ENCODE results near the gene LST1.
"Not testable (repeated sequence)": the region's sequence is repeated elsewhere in the genome, so short reads cannot be mapped to it uniquely, and the experiment has no call there.

The LST1 gene

DNA sequence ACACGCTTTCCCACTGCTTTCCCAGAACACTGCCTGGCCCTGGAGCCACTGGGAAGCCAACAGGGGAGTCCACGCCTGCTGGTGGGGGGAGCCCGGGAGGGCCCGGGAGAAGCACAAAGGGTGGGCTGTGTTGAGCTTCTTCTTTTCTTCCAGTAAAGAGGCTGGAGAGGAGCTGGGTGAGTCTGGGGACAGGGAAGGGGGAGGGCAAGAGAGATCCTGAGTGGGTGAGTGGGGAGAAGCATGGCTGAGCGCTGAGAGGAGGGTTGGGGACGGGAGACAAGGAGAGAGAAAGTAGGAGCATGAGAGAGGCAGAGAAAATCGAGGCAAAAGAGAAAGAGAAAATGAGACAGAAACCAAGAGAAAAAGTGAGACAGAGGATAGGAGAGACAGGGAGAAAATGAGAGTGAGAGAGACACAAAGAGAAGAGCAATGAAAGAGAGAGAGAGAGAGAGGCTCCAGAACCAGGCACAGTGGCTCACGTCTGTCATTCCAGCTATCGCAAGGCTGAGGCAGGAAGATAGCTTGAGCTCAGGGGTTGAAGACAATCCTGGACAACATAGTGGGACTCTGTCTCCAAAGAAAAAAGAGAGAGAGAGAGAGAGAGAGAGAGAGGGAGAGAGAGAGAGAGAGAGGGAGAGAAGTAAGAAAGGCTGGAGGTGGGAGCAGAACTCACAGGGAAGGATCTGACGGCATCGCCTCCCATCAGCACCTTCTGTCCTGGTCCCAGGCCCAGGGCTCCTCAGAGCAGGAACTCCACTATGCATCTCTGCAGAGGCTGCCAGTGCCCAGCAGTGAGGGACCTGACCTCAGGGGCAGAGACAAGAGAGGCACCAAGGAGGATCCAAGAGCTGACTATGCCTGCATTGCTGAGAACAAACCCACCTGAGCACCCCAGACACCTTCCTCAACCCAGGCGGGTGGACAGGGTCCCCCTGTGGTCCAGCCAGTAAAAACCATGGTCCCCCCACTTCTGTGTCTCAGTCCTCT lies 2.0 kb downstream of the LST1 start:
- no peaks in the 10 kb centered on the region for H3K9me3 ChIP-seq (ENCODE audit: insufficient read depth, low read depth, low read length)
- peak overlapping the region; percentile 93 for H3K4me2 ChIP-seq (ENCODE audit: low read depth, low read length, poor library complexity, severe bottlenecking)
- H3K4me1 ChIP-seq (ENCODE audit: insufficient read depth, low read length, poor library complexity, severe bottlenecking) = peaks cover 59% of the 10 kb centered on the region
- H3K4me3 ChIP-seq (ENCODE audit: low read length, poor library complexity, severe bottlenecking) = peak overlapping the region; percentile 70
- H4K20me1 ChIP-seq (ENCODE audit: insufficient read depth, low read length, poor library complexity, severe bottlenecking) = no peaks in the 10 kb centered on the region
- peak overlapping the region; percentile 85 for H3K9ac ChIP-seq (ENCODE audit: low read depth, low read length, poor library complexity, severe bottlenecking)
- peaks cover 3% of the 10 kb centered on the region; the same call in 1 of the 2 replicates for H3F3A ChIP-seq (ENCODE audit: low read depth)
- H3K36me3 ChIP-seq (ENCODE audit: insufficient read depth, low read length) = no peaks in the 10 kb centered on the region
- H3K27me3 ChIP-seq (ENCODE audit: insufficient read depth, low read length, poor library complexity, severe bottlenecking) = no peaks in the 10 kb centered on the region
- H2AFZ ChIP-seq (ENCODE audit: low read length) = no peak overlapping the region
- no peaks in the 10 kb centered on the region for H3K9me2 ChIP-seq (replicated peaks; ENCODE audit: low read depth, low read length)
- TF ChIP-seq EZH2phosphoT487 (IDR thresholded peaks at IDR 0.05; ENCODE audit: borderline replicate concordance) = no peak
- TF ChIP-seq, protein P1, sequence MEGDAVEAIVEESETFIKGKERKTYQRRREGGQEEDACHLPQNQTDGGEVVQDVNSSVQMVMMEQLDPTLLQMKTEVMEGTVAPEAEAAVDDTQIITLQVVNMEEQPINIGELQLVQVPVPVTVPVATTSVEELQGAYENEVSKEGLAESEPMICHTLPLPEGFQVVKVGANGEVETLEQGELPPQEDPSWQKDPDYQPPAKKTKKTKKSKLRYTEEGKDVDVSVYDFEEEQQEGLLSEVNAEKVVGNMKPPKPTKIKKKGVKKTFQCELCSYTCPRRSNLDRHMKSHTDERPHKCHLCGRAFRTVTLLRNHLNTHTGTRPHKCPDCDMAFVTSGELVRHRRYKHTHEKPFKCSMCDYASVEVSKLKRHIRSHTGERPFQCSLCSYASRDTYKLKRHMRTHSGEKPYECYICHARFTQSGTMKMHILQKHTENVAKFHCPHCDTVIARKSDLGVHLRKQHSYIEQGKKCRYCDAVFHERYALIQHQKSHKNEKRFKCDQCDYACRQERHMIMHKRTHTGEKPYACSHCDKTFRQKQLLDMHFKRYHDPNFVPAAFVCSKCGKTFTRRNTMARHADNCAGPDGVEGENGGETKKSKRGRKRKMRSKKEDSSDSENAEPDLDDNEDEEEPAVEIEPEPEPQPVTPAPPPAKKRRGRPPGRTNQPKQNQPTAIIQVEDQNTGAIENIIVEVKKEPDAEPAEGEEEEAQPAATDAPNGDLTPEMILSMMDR (conservative IDR thresholded peaks at IDR 0.05; ENCODE audit: low read length) = no peak
- H3K79me2 ChIP-seq (ENCODE audit: insufficient read depth, low read length) = peaks cover 36% of the 10 kb centered on the region

DNA sequence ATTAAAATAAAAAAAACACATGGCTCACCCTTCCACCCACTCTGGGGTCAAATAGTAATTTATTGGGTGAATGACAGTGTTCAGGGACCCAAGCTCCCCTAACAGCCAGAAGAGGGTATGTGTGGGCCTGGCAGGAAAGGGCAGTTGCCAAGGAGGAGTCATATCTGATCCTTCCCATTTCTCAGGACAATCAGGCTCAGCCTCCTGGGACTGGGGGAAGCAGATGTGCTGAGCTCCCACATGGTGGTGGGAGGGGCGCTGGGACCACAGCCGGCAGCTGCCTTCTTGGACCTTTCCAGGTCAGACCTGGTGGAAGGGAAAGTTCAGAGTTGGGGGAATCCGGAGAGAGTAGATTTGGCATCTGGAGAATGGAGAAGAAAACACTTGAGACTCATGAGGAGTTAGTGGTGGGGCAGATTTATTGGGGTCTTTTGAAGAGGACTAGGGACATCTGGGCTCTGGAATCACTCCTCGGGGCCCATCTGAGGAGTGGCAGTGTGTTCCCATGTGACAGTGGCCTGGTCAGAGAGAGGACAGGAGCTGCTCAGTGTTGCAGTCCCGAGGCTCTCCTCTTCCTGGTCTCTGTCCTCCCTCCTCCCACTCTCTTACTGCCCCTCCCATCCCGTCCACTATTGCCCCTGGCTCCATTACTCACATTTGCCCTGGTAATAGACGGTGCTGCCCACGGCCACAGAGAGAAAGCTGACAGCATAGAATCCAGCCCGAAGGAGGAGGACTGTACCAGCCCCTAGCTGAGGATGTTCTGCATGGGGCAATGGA lies 3.0 kb downstream of the LST1 start:
- H3K9me2 ChIP-seq (replicated peaks; ENCODE audit: low read depth, low read length) = no peaks in the 10 kb centered on the region
- peak overlapping the region; percentile 70 for H3K4me3 ChIP-seq (ENCODE audit: low read length, poor library complexity, severe bottlenecking)
- TF ChIP-seq, protein P1 (conservative IDR thresholded peaks at IDR 0.05; ENCODE audit: low read length) = no peak
- TF ChIP-seq EZH2phosphoT487 (IDR thresholded peaks at IDR 0.05; ENCODE audit: borderline replicate concordance) = no peak
- H3K36me3 ChIP-seq (ENCODE audit: insufficient read depth, low read length) = no peaks in the 10 kb centered on the region
- no peak overlapping the region for H2AFZ ChIP-seq (ENCODE audit: low read length)
- H4K20me1 ChIP-seq (ENCODE audit: insufficient read depth, low read length, poor library complexity, severe bottlenecking) = no peaks in the 10 kb centered on the region
- no peaks in the 10 kb centered on the region for H3K27me3 ChIP-seq (ENCODE audit: insufficient read depth, low read length, poor library complexity, severe bottlenecking)
- no peaks in the 10 kb centered on the region for H3K9me3 ChIP-seq (ENCODE audit: insufficient read depth, low read depth, low read length)
- H3F3A ChIP-seq (ENCODE audit: low read depth) = peaks cover 3% of the 10 kb centered on the region; the same call in 1 of the 2 replicates
- H3K4me1 ChIP-seq (ENCODE audit: insufficient read depth, low read length, poor library complexity, severe bottlenecking) = peaks cover 67% of the 10 kb centered on the region
- peak overlapping the region; percentile 93 for H3K4me2 ChIP-seq (ENCODE audit: low read depth, low read length, poor library complexity, severe bottlenecking)
- peak overlapping the region; percentile 85 for H3K9ac ChIP-seq (ENCODE audit: low read depth, low read length, poor library complexity, severe bottlenecking)
- peaks cover 36% of the 10 kb centered on the region for H3K79me2 ChIP-seq (ENCODE audit: insufficient read depth, low read length)

DNA sequence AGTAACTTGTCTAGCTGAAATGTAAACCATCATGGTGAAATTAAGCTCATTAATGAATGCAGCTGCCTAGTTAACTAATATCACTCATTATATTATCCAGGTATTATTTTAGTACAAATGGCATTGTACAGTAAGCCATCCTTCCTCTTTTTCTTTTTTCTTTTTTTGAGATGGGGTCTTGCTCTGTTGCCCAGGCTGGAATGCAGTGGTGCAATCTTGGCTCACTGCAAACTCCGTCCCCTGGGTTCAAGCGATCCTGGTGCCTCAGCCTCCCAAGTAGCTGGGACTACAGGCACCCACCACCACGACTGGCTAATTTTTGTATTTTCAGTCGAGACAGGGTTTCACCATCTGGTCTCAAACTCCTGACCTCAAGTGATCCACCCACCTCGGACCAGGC lies 4.6 kb downstream of the LST1 start:
- peaks cover 36% of the 10 kb centered on the region for H3K79me2 ChIP-seq (ENCODE audit: insufficient read depth, low read length)
- peaks cover 58% of the 10 kb centered on the region for H3K4me1 ChIP-seq (ENCODE audit: insufficient read depth, low read length, poor library complexity, severe bottlenecking)
- not testable (repeated sequence) for H3K9me3 ChIP-seq (ENCODE audit: insufficient read depth, low read depth, low read length); H3K4me3 ChIP-seq (ENCODE audit: low read length, poor library complexity, severe bottlenecking); H3K36me3 ChIP-seq (ENCODE audit: insufficient read depth, low read length); H3K4me2 ChIP-seq (ENCODE audit: low read depth, low read length, poor library complexity, severe bottlenecking); H3F3A ChIP-seq (ENCODE audit: low read depth); H3K9me2 ChIP-seq (replicated peaks; ENCODE audit: low read depth, low read length); H4K20me1 ChIP-seq (ENCODE audit: insufficient read depth, low read length, poor library complexity, severe bottlenecking); H3K9ac ChIP-seq (ENCODE audit: low read depth, low read length, poor library complexity, severe bottlenecking); H3K27me3 ChIP-seq (ENCODE audit: insufficient read depth, low read length, poor library complexity, severe bottlenecking); H2AFZ ChIP-seq (ENCODE audit: low read length)

Measured in Loucy (cell line).